ENCODE results near the gene SAV1. TPM values are rescaled to one million over a fixed set of nuclear protein-coding genes. Genes with fewer than 3 reads are reported as not detected.
"Not testable (repeated sequence)": the region's sequence is repeated elsewhere in the genome, so short reads cannot be mapped to it uniquely, and the experiment has no call there.

Gene SAV1
- polyA plus RNA-seq, 2 of the 4 experiments (the other 2 are of a cell fraction): 20.3 TPM

DNA sequence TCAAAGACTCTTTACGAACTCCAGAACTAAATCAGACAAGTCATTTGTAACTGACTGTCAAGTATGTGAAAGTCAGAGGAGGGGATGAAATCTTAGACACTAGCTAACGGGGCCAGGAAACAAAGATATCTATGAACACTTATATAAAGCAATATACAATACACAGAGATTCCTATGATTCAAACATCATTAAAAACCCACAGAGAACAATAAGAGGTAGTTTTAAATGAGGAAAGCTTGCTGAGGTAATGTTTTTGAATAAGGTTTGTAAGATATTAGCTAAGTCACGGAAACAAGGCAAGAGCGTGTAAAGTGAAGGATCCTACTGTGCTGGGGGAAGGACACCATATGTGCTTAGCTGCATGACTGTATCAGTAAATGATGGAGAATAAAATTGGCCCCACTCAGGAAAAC, 36.7 kb downstream of the SAV1 start:
- no peak for TF ChIP-seq HOXB5 (CRISPR knock-in tag; IDR thresholded peaks at IDR 0.05)
- TF ChIP-seq MAFK (IDR thresholded peaks at IDR 0.05; ENCODE audit: partially characterized antibody): no peak
- TF ChIP-seq HOXA7 (CRISPR knock-in tag; IDR thresholded peaks at IDR 0.05): no peak
- no peak for TF ChIP-seq EHMT2 (IDR thresholded peaks at IDR 0.05; ENCODE audit: low read depth)
- TF ChIP-seq, protein P1, sequence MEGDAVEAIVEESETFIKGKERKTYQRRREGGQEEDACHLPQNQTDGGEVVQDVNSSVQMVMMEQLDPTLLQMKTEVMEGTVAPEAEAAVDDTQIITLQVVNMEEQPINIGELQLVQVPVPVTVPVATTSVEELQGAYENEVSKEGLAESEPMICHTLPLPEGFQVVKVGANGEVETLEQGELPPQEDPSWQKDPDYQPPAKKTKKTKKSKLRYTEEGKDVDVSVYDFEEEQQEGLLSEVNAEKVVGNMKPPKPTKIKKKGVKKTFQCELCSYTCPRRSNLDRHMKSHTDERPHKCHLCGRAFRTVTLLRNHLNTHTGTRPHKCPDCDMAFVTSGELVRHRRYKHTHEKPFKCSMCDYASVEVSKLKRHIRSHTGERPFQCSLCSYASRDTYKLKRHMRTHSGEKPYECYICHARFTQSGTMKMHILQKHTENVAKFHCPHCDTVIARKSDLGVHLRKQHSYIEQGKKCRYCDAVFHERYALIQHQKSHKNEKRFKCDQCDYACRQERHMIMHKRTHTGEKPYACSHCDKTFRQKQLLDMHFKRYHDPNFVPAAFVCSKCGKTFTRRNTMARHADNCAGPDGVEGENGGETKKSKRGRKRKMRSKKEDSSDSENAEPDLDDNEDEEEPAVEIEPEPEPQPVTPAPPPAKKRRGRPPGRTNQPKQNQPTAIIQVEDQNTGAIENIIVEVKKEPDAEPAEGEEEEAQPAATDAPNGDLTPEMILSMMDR (IDR thresholded peaks at IDR 0.05): no peak
- no peak for TF ChIP-seq CHD4 (IDR thresholded peaks at IDR 0.05; ENCODE audit: borderline replicate concordance)
- no peak for TF ChIP-seq MYC (IDR thresholded peaks at IDR 0.05; ENCODE audit: borderline replicate concordance, low read length)
- no peak for TF ChIP-seq ZFP36 (IDR thresholded peaks at IDR 0.05; ENCODE audit: borderline replicate concordance, partially characterized antibody)
- no peak for TF ChIP-seq SREBF2 (IDR thresholded peaks at IDR 0.05)
- no peak for TF ChIP-seq FOXS1 (CRISPR knock-in tag; IDR thresholded peaks at IDR 0.05)
- TF ChIP-seq ZSCAN20 (CRISPR knock-in tag; IDR thresholded peaks at IDR 0.05): no peak
- TF ChIP-seq HEYL (CRISPR knock-in tag; IDR thresholded peaks at IDR 0.05): no peak
- TF ChIP-seq NFE2L2 (conservative IDR thresholded peaks at IDR 0.05; ENCODE audit: low read length): no peak
- TF ChIP-seq EP300 (IDR thresholded peaks at IDR 0.05): no peak
- TF ChIP-seq, protein P2, sequence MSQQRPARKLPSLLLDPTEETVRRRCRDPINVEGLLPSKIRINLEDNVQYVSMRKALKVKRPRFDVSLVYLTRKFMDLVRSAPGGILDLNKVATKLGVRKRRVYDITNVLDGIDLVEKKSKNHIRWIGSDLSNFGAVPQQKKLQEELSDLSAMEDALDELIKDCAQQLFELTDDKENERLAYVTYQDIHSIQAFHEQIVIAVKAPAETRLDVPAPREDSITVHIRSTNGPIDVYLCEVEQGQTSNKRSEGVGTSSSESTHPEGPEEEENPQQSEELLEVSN (IDR thresholded peaks at IDR 0.05; ENCODE audit: borderline replicate concordance, low read depth): no peak
- no peak for TF ChIP-seq JUNB (IDR thresholded peaks at IDR 0.05)
- CTCF ChIA-PET: interaction anchor here (1.3 to 5.0 kb wide), 3 partner anchors 10 to 142 kb away, joined by 5 to 35 read pairs (median 6); no protein-coding TSS in a partner anchor
- POLR2A ChIA-PET: no interaction called here
- Histone ChIP-seq H3K4me2 (no peak overlapping the region), H3K4me3 (no peak overlapping the region), H3K27ac (no peak overlapping the region), H3K4me1 (no peaks in the 10 kb centered on the region), H3K9me3 (no peaks in the 10 kb centered on the region)
- DNase-seq (ENCODE audit: low read depth in 1 of 2, low spot score in 1 of 2): no peak
- FAIRE-seq: no peak
- no peak for ATAC-seq
- WGBS (ENCODE audit: missing lambda C conversion rate): 92% methylated on average over 4 of the region's 4 CpGs

DNA sequence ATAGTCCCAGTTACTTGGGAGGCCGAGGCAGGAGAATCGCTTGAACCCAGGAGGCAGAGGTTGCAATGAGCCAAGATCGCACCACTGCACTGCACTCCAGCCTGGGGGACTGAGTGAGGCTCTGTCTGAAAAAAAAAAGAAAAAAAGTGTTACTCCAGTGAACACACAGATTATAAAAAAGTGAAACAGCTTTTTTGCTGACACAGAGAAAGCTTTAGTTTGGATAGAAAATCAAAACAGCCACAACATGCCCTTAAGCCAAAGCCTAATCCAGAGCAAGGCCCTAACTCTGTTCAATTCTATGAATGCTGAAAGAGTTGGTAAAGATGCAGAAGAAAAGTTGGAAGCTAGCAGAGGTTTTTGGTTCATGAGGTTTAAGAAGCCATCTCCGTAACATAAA, 43.2 kb downstream of the SAV1 start:
- ATAC-seq; FAIRE-seq; H3K4me2 ChIP-seq; H3K4me1 ChIP-seq; H3K27ac ChIP-seq; H3K4me3 ChIP-seq; DNase-seq (ENCODE audit: low read depth in 1 of 2, low spot score in 1 of 2); H3K9me3 ChIP-seq: not testable (repeated sequence)
- 92% methylated on average over 4 of the region's 4 CpGs for WGBS (ENCODE audit: missing lambda C conversion rate)
- ChIA-PET POLR2A (interaction anchor here (0.6 kb wide), 1 partner anchor 58 kb away, joined by 6 read pairs; no protein-coding TSS in a partner anchor), CTCF (interaction anchor here (1.5 kb wide), 1 partner anchor 24 kb away, joined by 5 read pairs; no protein-coding TSS in a partner anchor)
- TF ChIP-seq MAFK (IDR thresholded peaks at IDR 0.05; ENCODE audit: partially characterized antibody): peak; percentile 70

DNA sequence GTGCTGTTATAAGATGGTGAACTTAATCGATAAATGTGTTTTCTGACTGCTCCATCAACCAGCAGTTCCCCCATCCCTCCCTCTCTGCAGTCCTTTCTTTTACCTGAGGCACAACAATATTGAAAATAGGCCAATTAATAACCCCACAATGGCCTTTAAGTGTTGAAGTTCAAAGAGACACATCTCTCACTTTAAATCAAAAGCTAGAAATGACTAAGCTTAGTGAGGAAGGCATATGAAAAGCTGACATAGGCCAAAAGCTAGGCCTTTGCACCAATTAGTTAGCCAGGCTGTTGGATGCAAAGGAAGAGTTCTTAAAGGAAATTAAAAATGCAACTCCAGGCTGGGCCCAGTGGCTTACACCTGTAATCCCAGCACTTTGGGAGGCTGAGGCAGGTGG, 43.7 kb downstream of the SAV1 start:
- ChIA-PET CTCF (no interaction called here), POLR2A (no interaction called here)
- no peak for TF ChIP-seq TP53 (CRISPR knock-in tag; IDR thresholded peaks at IDR 0.05)
- TF ChIP-seq, protein P3, sequence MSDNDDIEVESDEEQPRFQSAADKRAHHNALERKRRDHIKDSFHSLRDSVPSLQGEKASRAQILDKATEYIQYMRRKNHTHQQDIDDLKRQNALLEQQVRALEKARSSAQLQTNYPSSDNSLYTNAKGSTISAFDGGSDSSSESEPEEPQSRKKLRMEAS (IDR thresholded peaks at IDR 0.05): no peak
- no peak for TF ChIP-seq RAD21 (conservative IDR thresholded peaks at IDR 0.05 in 1 of 2, IDR thresholded peaks at IDR 0.05 in 1 of 2)
- no peak for TF ChIP-seq RCOR1 (IDR thresholded peaks at IDR 0.05; ENCODE audit: low read depth, low read length)
- no peak for TF ChIP-seq FOSL2 (IDR thresholded peaks at IDR 0.05)
- TF ChIP-seq FOSL2 (CRISPR knock-in tag; IDR thresholded peaks at IDR 0.05): no peak
- TF ChIP-seq RARB (CRISPR knock-in tag; IDR thresholded peaks at IDR 0.05): no peak
- no peak for TF ChIP-seq RFX5 (IDR thresholded peaks at IDR 0.05)
- TF ChIP-seq KDM1A (IDR thresholded peaks at IDR 0.05; ENCODE audit: low read depth): no peak
- no peak for TF ChIP-seq NFE2L2 (conservative IDR thresholded peaks at IDR 0.05; ENCODE audit: low read length)
- no peak for TF ChIP-seq MAFK (IDR thresholded peaks at IDR 0.05; ENCODE audit: partially characterized antibody)
- ATAC-seq (no peak), DNase-seq (ENCODE audit: low read depth in 1 of 2, low spot score in 1 of 2) (no peak), FAIRE-seq (no peak)
- WGBS (ENCODE audit: missing lambda C conversion rate): 78% methylated on average over 1 of the region's 1 CpG
- H3K4me1 ChIP-seq: no peaks in the 10 kb centered on the region
- H3K9me3 ChIP-seq: no peaks in the 10 kb centered on the region
- no peak overlapping the region for H3K4me2 ChIP-seq
- no peak overlapping the region for H3K27ac ChIP-seq
- no peak overlapping the region for H3K4me3 ChIP-seq
